Neuronal stem cell (in vitro differentiated cells): Measurements from ENCODE around the gene ZNF771.
A peak's percentile ranks its signal among the peaks of the same experiment; 100 is the strongest.

Experiments used
- DNase-seq: peaks from one replicate; pipeline ENCODE4 v3.0.0-alpha.2; 2013; ENCODE audit warnings: low spot score
- H2AFZ ChIP-seq: one replicate; pipeline ENCODE4 v1.6.1; 2013; ENCODE audit warnings: mild to moderate bottlenecking, low read length, inconsistent platforms
- H2AK5ac ChIP-seq: 2 replicates; pipeline ENCODE4 v1.6.1; 2013; ENCODE audit warnings: low read depth, mild to moderate bottlenecking, inconsistent platforms, low read length, moderate library complexity, mixed read lengths
- H2BK120ac ChIP-seq: 2 replicates; pipeline ENCODE4 v1.6.1; 2013; ENCODE audit warnings: low read depth, mild to moderate bottlenecking, inconsistent platforms, low read length, moderate library complexity, mixed read lengths
- H2BK12ac ChIP-seq: one replicate; pipeline ENCODE4 v1.6.1; 2013; ENCODE audit warnings: low read length, inconsistent platforms
- H2BK15ac ChIP-seq: 2 replicates; pipeline ENCODE4 v1.6.1; 2013; ENCODE audit warnings: mild to moderate bottlenecking, low read length, inconsistent platforms, mixed read lengths
- H2BK5ac ChIP-seq: one replicate; pipeline ENCODE4 v1.6.1; 2013; ENCODE audit warnings: inconsistent platforms, mild to moderate bottlenecking, low read length, moderate library complexity
- H3K14ac ChIP-seq: one replicate; pipeline ENCODE4 v1.6.1; 2013; ENCODE audit warnings: low read length, inconsistent platforms
- H3K18ac ChIP-seq: 2 replicates; pipeline ENCODE4 v1.6.1; 2013; ENCODE audit warnings: low read length, inconsistent platforms
- H3K23ac ChIP-seq: 2 replicates; pipeline ENCODE4 v1.6.1; 2013; ENCODE audit warnings: low read depth, mild to moderate bottlenecking, mixed read lengths, low read length, inconsistent platforms; ENCODE audit not compliant: poor library complexity
- H3K27ac ChIP-seq: replicated peaks from 3 replicates; pipeline ENCODE4 v1.5.1; 2013; ENCODE audit warnings: low read length, inconsistent platforms
- H3K27me3 ChIP-seq, 3 experiments: 2 replicates each; pipeline ENCODE4 v1.6.1; 2013; ENCODE audit warnings: low read length in 3 of 3, mild to moderate bottlenecking in 2 of 3, inconsistent platforms in 1 of 3, low read depth in 1 of 3, mixed read lengths in 1 of 3, moderate library complexity in 1 of 3; ENCODE audit not compliant: control insufficient read depth in 3 of 3, insufficient read depth in 3 of 3
- H3K36me3 ChIP-seq, 2 donors: replicated peaks in 1 of 2; 2 replicates each; pipeline ENCODE4 v1.6.1; 2013; ENCODE audit warnings: low read length in 2 of 2; ENCODE audit not compliant: control insufficient read depth in 2 of 2, insufficient read depth in 2 of 2
- H3K4ac ChIP-seq: 2 replicates; pipeline ENCODE4 v1.6.1; 2013; ENCODE audit warnings: inconsistent platforms, mild to moderate bottlenecking, low read length, moderate library complexity
- H3K4me1 ChIP-seq, 2 donors: 1 replicate in 1 of 2; 2 replicates in 1 of 2; pipeline ENCODE4 v1.6.1; 2013; ENCODE audit warnings: low read length in 2 of 2, low read depth in 1 of 2; ENCODE audit not compliant: control insufficient read depth in 2 of 2, insufficient read depth in 1 of 2
- H3K4me2 ChIP-seq: one replicate; pipeline ENCODE4 v1.6.1; 2013; ENCODE audit warnings: mild to moderate bottlenecking, low read length, inconsistent platforms; ENCODE audit not compliant: insufficient read depth, poor library complexity, severe bottlenecking
- H3K4me3 ChIP-seq, 2 donors: 2 replicates each; pipeline ENCODE4 v1.5.1; 2013; ENCODE audit warnings: low read length in 2 of 2, mild to moderate bottlenecking in 2 of 2, inconsistent platforms in 1 of 2, moderate library complexity in 1 of 2
- H3K79me1 ChIP-seq: one replicate; pipeline ENCODE4 v1.6.1; 2013; ENCODE audit warnings: low read depth, mild to moderate bottlenecking, inconsistent platforms, low read length, moderate library complexity
- H3K9ac ChIP-seq: one replicate; pipeline ENCODE4 v1.6.1; 2013; ENCODE audit warnings: mild to moderate bottlenecking, low read depth, low read length, inconsistent platforms; ENCODE audit not compliant: poor library complexity
- H3K9me3 ChIP-seq, 2 donors: replicated peaks in 1 of 2; 2 replicates each; pipeline versions ENCODE3 to v1.6.1; 2013; ENCODE audit warnings: low read length in 2 of 2, mild to moderate bottlenecking in 2 of 2, inconsistent platforms in 1 of 2, low read depth in 1 of 2, mixed read lengths in 1 of 2, moderate library complexity in 1 of 2; ENCODE audit not compliant: control insufficient read depth in 2 of 2, insufficient read depth in 1 of 2
- H4K8ac ChIP-seq: one replicate; pipeline ENCODE4 v1.6.1; 2013; ENCODE audit warnings: low read depth, mild to moderate bottlenecking, inconsistent platforms, low read length, moderate library complexity
- H4K91ac ChIP-seq: one replicate; pipeline ENCODE4 v1.6.1; 2013; ENCODE audit warnings: low read length, low read depth, mild to moderate bottlenecking, inconsistent platforms; ENCODE audit not compliant: poor library complexity
- WGBS, 2 donors: extraction: QIAGEN DNeasy Blood & Tissue Kit; methylation state at CpG; one replicate each; pipeline ENCODE4 v1.1.7; 2013; ENCODE audit warnings: missing lambda C conversion rate in 2 of 2, mixed read lengths in 1 of 2; ENCODE audit not compliant: insufficient read length in 2 of 2, insufficient replicate concordance in 1 of 2; ENCODE audit errors: extremely low coverage in 2 of 2; 5-methylcytosine and 5-hydroxymethylcytosine counted together

The ZNF771 gene

GRCh38 chr16:30399435-30400186, 7.8 kb upstream of the ZNF771 start:
- peak overlapping the region; percentile 99 for H3K27ac ChIP-seq
- H3K23ac ChIP-seq, result peak overlapping the region; percentile 45
- peak overlapping the region; percentile 42 for H2BK15ac ChIP-seq
- H3K79me1 ChIP-seq, result peaks cover 15% of the 10 kb centered on the region
- H3K9ac ChIP-seq, result peak overlapping the region; percentile 75
- peak overlapping the region; percentile 73 for H3K4me2 ChIP-seq
- H3K4me1 ChIP-seq, result peaks cover 17 to 23% of the 10 kb centered on the region in 2 donors
- peaks cover 18 to 37% of the 10 kb centered on the region in 2 donors for H3K36me3 ChIP-seq
- H2AFZ ChIP-seq, result peak overlapping the region; percentile 78
- H3K14ac ChIP-seq, result no peak overlapping the region
- no peak overlapping the region for H2BK120ac ChIP-seq
- H2BK12ac ChIP-seq, result no peak overlapping the region
- peak overlapping the region; percentile 90 for H3K18ac ChIP-seq
- no peak overlapping the region for H4K91ac ChIP-seq
- peak overlapping the region; percentile 94 for H2BK5ac ChIP-seq
- no peak overlapping the region for H3K4ac ChIP-seq
- WGBS, 2 donors, result no CpG with 5 or more reads among the region's 12 CpGs
- H3K9me3 ChIP-seq, result no peaks in the 10 kb centered on the region
- no peak overlapping the region for H4K8ac ChIP-seq
- no peak for DNase-seq
- H2AK5ac ChIP-seq, result peak overlapping the region; percentile 61
- H3K27me3 ChIP-seq, result peaks cover 0 to 2% (median 0%) of the 10 kb centered on the region in 3 experiments
- peak overlapping the region; percentile 0 to 42 for H3K4me3 ChIP-seq

- H2BK120ac ChIP-seq, result no peak overlapping the region
- peak overlapping the region; percentile 27 for H3K27ac ChIP-seq
- H3K79me1 ChIP-seq, result peaks cover 8% of the 10 kb centered on the region
- no peak overlapping the region for H2BK15ac ChIP-seq
- H3K27me3 ChIP-seq, result peaks cover 0 to 2% (median 0%) of the 10 kb centered on the region in 3 experiments
- H3K4ac ChIP-seq, result no peak overlapping the region
- no peak overlapping the region for H3K14ac ChIP-seq
- H3K4me1 ChIP-seq, result peaks cover 16 to 20% of the 10 kb centered on the region in 2 donors
- H3K9ac ChIP-seq, result peak overlapping the region; percentile 32
- H2AK5ac ChIP-seq, result no peak overlapping the region
- no peak overlapping the region for H2AFZ ChIP-seq
- H3K4me3 ChIP-seq, result no peak overlapping the region
- no peaks in the 10 kb centered on the region for H3K9me3 ChIP-seq
- no peak overlapping the region for H4K8ac ChIP-seq
- H2BK5ac ChIP-seq, result no peak overlapping the region
- no peak overlapping the region for H3K4me2 ChIP-seq
- H3K23ac ChIP-seq, result no peak overlapping the region
- no CpG with 5 or more reads among the region's 8 CpGs for WGBS, 2 donors
- H4K91ac ChIP-seq, result no peak overlapping the region
- no peak overlapping the region for H2BK12ac ChIP-seq
- no peak overlapping the region for H3K18ac ChIP-seq
- peaks cover 18 to 26% of the 10 kb centered on the region in 2 donors for H3K36me3 ChIP-seq
- no peak for DNase-seq
Measured at GRCh38 chr16:30401768-30402425, 5.5 kb upstream of the ZNF771 start.

DNA sequence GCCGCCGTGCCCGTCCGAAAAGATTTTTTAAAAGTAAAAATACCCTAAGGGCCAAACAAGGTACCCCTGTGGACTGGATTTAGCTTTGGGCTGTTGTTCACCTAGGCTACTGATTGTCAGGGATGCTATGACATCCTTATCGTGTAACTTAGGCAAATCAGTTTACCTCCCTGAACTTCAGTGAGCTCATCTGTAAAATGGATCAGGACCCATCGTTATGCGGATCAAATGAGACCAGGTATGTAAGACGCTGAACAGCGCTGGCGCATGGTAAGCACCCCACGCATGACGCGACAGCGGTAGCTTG, 658 bp upstream of the ZNF771 start:
- Histone ChIP-seq H3K4me2 (peak overlapping the region; percentile 66), H2BK120ac (no peak overlapping the region), H3K79me1 (peaks cover 4% of the 10 kb centered on the region), H2BK12ac (no peak overlapping the region), H3K36me3 (peaks cover 11 to 25% of the 10 kb centered on the region in 2 donors), H3K9ac (peak overlapping the region; percentile 32), H3K4me1 (peaks cover 9 to 15% of the 10 kb centered on the region in 2 donors), H4K8ac (no peak overlapping the region), H3K27ac (no peak overlapping the region), H3K4me3 (peak overlapping the region; percentile 81 to 95), H2BK5ac (no peak overlapping the region), H3K9me3 (no peaks in the 10 kb centered on the region), H3K18ac (peak overlapping the region; percentile 88), H2AFZ (peak overlapping the region; percentile 95), H2AK5ac (no peak overlapping the region), H3K27me3 (peaks cover 0 to 2% (median 0%) of the 10 kb centered on the region in 3 experiments), H3K4ac (no peak overlapping the region), H2BK15ac (no peak overlapping the region), H3K14ac (no peak overlapping the region), H4K91ac (no peak overlapping the region), H3K23ac (peak overlapping the region; percentile 93)
- DNase-seq, result no peak
- WGBS, 2 donors, result no CpG with 5 or more reads among the region's 14 CpGs
